SHP77 (cell line): Measurements from ENCODE around the gene NBPF1.
"Not testable (repeated sequence)": the region's sequence is repeated elsewhere in the genome, so short reads cannot be mapped to it uniquely, and the experiment has no call there.

Source experiments
- DNase-seq, 2 experiments: peaks; one replicate each; lab custom pipeline; 2025; lab: John Stamatoyannopoulos, UW

NBPF1 gene

DNA sequence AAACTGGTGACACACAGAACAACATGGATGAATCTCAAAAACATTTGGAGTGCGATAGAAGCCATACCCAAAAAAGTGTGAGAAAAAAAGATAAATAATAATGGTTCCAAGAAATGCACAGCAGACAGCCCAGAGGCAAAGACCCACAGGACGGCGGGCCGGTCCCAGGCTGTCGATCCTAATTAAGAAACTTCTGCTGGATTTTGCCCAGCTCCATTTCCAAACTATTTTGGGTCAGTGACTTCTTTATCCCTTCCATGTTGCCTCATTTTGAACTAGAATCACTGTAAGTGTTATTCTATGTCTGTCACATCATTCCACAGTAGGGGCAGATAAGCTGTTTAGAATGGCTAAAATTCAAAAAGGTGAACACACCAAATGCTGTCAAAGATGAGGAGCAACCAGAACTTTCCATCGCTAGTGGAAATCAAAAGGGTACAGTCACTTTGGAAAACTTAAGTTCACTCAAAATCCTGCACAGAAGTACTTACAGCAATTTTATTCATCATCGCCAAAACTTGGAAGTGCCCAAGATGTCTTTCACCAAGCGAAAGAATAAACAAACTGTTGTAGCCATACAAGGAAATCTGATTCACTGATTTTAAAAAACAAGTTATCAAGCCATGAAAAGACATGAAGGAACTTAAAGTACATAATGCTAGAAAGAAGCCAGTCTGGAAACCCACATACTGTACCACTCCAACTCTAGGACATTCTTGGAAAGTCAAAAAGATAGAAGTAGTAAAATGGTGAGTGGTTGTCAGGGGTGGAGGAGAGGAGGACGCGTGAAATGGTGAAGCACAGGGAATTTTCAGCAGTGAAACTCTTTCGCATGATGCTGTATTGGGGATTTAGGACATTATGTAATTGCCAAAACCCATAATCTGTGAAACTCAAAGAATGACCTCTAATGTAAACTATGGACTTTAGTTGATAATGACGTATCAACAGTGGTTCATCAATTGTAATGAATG, 7.5 kb downstream of the NBPF1 start:
- no peak for DNase-seq

DNA sequence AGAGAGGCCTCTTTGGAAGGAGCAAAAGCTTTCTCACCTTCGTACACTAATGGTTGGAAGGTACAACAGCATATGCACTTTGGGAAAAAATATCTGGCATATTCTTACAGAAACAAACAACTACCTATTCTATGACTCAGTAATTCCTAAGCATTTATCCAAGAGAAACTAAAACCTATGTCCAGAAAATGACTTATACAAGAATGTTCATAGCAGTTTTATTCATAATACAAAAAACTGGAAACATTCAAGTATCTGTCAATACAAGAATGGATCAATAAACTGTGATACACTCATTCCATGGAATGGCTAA, 8.2 kb downstream of the NBPF1 start:
- no peak for DNase-seq

DNA sequence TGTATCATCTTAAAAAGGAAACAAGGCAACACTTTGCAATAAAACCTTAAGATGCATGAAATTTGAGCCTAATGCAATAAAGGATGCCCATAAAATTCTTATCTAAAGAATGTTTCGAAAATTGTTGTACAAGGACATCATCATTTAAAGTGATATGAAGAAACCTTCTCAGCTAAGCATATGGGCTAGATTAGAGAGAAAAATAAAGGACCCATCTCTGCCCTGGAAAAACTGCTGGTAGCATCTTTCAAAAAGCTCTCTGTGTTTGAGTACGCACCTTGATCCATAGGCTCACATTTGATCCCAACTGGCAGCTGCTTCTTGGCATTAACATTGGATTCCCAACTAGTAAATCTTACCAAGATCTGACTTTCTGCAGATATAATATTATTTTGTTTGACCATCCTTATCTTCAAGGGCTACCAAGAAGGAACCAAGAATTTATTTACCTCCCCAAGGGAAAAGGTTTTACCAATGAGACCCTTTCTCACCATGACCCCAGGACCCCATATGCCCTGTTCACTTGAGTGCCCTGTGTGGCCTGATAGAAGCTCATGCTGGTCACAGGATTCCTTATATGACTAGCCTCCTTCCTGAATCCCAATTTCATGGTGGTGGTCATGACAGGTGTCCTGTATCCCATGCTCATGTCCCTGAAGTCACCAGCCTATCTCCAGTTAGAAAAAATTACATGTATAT, 8.7 kb downstream of the NBPF1 start:
- not testable (repeated sequence) for DNase-seq

DNA sequence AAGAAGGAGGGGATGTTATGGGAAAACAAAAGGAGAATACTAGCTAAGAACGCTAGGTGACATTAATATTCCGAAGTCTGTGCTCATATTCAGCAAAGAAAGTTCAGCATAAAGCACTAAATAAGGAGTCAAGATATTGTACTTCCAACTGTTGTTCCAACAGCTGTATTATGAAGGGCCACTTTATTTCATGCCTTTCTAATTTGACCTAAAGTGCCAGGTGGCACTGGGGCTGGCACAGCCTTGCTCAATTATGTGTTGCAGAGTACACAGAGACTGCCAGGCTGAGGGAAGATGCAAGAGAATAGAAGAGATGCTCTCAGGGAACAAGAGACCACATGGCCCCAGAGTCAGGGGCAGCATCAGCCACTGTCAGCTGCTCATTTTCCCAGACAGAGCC, 9.7 kb downstream of the NBPF1 start:
- DNase-seq = not testable (repeated sequence)

DNA sequence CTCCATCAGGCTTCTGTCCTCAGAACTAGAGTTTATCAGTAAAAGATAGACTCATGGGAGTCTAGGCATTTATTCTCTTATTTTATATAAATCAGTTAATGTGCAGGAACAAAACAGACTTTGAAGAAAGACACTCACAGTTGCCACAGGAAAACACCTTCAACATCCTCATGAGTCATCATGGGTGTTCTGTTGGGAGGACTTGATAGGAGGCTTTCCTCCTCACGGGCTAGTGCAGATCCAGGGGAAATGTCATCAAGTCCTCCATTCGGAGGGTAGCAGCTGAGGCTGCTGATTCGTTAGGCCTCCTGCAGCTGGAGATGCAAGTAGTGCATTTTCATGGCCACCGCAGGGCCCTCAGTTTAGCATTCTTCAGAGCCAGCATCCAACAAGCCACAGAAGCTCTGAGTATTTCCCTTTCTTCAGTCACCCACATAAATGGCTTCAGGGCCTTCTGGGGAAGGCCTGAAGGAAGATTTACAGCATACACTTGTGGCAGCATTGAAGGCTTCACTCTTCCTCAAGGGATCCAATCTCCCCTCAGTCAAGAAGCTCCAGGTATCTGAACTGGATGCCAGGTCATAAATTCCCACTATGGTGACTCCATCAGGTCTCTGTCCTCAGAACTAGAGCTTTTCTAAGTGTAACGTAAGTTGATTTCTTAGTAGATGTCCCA, 10.9 kb downstream of the NBPF1 start:
- DNase-seq = not testable (repeated sequence)

DNA sequence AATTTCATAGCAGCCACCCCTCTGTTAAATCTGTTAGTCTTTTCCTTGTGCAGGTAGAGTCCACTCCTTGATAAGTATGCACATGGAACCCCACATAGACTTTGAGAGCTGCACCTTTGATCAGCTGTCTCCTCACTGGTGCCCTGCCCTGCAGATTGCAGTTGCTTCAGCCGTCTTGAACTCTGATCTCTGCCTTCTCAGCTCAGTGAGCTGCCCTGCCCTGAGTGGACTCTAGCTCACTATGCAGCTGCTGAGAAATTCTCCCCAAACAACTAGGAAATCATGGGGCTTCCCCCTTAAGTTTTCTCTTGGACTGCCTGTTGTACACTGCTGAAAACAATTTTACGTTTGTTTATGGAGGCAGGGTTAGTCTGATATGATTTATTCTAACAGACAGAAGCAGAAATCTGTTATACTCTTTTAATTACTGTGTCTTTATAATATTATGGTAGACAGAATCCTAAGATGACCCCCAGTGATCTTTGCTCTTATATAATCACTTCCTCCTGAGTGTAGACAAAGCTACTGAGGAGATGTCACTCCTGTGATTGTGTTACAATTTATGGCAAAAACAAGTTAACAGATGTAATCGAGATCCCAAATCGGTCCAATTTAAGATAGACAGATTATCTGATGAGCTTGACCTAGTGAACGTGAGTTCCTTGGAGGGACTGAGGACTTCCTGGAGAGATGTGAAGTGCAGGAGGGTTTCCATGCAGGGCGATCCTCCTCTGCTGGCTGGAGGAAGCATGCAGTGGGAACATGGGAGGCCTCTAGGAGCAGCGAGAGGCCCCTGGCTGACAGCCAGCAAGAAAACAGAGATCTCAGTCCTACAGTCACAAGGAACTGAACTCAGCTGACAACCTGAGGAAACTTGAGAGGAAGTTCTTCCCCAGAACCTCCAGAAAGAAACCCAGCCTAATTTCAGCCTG, 12.2 kb downstream of the NBPF1 start:
- not testable (repeated sequence) for DNase-seq

DNA sequence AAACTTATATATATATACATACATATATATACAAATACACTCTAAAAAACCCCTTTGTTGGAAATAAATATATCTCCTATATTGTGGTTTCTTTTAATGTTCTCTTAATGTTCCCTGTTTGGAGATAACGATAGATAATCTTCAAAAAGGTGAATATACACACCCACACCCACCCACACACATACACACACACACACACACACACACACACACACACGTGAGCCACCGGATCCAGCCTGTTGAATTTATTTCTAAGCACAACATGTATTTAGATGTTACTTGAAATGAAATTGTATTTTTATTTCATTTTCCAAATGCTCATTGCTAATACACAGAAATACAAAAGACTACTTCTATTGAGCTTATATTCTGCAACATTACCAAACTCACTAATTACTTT, 14.0 kb downstream of the NBPF1 start:
- DNase-seq = not testable (repeated sequence)

DNA sequence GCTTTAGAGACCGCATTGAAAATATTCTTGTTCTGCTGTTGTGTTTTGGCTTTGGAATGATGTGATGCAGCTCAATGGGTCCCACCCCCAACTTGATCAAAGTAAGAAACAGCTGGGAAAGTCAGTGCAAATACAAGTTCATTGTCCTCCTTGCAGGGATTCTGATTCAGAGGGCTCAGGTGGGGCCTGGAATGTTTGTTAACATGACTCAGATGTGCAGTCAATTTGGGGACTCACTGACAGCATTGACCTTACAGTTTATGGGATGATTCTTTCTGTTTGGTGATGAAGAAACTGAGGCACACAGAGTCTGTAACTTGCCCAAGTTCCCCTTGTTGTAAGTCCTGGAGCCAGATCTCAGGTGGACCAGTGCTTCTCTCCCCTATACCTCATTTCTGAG, 18.1 kb downstream of the NBPF1 start:
- not testable (repeated sequence) for DNase-seq

DNA sequence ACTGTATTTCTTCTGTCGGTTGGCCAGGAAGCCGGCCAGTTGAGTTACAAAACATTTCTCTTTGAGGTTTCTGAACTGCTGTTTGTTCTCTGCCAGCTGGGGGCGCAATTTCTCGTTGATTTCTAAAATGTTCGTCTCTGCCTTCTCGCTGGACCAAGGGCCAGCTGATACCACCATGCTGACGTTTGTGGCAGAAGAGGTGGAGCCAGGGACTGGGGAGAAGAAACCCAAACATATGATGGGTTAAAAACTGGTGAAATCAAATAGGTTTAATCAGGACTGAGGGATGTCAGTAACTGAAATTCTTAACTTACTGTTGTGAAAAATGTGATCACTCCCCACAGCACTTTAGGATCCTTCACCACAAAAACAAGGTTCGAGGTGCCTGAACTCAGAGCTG, 21.5 kb downstream of the NBPF1 start:
- not testable (repeated sequence) for DNase-seq

DNA sequence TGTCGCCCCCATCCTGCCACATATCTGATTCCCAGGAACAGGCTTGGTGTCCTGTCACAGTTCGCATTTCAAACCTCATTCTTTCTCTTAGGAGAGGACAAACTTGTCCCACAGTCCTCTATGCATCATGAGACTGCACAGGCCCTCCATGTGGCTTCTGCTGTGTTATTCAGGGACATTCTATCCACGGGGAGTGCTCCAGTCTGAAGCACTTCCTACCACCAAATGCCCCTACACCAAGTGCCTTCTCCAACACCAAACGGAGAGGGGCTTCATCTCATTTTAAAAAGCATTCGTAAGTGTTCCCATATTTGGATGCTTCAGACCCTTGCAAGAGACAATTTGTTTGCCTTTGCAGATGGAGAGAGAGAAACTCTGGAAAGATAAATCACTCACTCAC, 25.3 kb downstream of the NBPF1 start:
- not testable (repeated sequence) for DNase-seq

DNA sequence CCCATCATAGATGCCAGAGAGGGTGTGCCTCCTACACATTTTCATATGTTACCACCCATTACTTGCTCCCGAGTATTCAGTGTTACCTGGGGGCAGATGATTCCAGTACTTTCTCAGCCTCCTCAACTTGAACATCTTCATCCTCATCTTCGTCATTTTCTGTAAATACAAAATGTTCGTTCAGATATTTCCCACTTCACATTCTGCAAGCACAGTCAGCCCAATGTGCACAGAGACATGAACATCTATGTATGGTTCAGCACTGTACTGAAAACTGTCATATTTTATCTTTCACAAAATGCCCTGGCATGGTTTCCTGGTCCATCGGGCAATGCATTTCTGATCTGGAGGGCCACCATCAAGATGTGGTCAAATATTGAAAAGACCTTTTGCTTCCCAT, 25.7 kb downstream of the NBPF1 start:
- not testable (repeated sequence) for DNase-seq

DNA sequence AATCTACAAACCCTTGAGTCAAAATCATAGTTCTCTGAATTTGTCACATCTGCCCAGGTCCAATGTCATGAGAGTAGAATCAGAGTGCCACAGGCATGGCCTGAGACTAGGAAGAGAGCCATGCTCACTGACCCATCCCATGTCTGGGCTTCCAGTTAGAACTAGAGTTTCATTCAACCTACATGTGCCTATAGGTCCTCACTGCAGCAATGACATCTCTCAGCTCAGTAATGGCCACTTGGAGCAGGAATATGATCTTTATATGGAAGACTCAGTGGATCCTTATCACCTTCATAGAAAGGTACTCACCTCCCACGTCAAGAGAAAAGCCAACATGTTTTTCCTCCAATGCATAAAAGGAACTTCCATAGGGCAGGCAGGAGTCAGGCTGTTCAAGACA, 48.0 kb downstream of the NBPF1 start:
- DNase-seq = not testable (repeated sequence)

DNA sequence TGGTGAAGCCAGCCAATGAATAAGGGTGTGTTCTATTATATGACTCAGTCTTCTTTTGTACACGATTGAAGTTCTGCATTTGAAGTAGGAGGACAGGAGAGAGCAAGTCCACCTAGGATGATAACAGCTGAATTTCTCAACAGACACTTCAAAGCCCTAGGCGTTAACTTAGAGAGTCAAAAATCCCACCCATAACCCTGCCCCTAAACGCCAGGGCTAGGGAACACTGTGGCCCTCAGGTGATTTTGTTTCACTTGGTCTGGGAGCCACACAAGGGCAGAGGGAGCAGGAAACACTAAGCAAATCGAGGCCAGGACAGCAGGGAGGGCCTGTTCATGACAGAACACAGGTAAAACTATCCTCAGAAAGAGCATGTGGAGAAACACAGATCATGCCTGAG, 52.3 kb downstream of the NBPF1 start:
- DNase-seq = not testable (repeated sequence)

DNA sequence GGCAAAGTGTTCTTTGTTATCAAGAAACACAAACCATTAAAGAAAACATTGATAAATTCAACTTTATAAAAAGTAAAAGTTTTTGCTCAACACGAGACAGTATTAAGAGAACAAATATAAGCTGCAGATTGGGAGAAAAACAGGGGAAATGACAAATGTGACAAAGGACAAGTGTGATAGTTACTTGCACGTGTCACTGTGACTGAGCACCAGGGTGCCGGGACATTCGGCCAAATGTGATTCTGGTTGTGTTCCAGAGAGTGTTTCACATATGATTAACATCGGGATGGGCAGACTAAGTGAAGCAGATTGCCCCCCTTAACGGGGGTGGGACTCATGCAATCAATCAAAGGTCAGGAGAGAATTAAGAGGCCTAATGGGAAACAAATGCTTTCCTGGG, 52.9 kb downstream of the NBPF1 start:
- DNase-seq = not testable (repeated sequence)

DNA sequence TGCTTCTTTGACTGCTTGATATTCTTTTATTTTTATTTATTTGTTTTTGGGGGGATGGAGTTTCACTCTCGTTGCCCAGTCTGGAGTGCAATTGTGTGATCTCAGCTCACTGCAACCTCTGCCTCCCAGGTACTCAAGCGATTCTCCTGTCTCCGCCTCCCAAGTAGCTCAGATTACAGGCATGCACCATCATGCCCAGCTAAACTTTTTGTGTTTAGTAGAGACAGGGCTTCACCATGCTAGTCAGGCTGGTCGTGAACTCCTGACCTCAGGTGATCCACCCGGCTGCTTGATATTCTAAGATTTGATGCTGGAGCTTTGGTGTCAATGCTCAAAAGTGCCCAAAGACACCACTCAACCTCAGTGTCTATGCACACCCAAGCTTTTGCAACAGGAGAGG, 53.7 kb downstream of the NBPF1 start:
- DNase-seq = not testable (repeated sequence)

DNA sequence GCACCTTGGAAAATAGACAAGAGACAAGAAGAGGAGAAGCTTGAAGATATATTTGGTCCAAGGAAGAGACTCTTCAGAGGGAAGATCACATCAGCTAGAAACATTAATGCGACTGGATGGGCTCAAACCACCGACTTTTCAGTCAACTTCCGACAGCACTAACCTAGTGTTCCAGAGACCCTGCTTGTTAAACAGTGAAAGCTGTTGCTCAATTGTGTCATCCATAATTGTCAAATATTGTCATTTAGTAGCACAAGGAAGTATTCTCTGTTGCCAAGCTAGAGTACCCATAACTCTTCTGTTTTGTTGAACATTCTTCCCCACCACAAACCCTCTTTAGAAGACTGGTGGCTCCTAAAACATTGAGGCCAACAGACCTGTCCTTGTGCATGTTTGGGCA, 56.3 kb downstream of the NBPF1 start:
- not testable (repeated sequence) for DNase-seq

DNA sequence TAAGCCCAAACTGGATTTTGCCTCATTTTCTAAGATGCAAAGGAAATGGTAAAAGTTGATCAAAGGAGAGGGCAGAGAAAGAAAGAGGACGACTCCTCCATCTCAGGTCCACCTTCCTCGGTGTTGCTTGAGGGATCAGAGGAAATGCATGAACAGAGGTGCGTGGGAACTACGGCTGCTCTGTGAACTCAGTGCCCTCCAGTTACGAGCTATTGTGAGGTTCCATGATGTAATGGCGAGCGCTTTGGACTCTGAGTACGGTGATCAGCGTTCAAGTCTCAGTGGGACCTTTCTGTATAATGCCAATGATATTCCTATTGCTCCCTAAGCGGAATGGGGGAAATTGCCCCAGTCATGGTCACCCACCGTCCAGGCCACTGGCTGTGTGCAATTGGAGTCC, 60.1 kb downstream of the NBPF1 start:
- not testable (repeated sequence) for DNase-seq

DNA sequence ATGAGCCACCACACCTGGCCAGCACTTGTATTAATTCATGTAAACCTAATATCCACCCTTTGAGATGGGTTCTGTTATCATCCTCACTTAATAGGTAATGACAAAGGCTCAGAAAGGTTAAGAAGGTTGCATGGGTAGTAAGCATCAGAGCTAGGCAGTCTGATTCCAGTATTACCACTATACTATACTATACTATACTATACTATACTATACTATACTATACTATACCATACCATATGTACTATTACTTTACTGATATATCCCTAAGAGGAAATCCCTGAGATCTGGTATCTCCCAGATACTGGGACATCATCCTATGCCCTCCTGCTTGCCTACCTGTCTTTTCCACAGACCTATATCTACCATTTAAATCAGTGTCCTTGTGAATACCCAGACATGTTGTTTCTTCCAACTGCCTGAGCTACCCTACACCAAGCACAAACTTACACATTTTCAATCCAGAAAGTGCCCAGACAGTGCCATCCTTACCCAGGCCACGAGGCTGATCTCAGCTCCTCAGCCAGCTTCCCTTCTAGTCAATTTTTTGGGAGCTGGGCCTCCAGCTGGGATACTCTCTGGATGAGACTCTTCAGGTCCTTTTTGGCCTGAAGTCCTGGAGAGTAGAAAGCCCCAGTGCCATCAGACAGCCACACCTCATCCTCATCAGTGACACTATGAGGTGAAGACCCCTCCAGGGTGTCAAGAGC, 63.0 kb downstream of the NBPF1 start:
- not testable (repeated sequence) for DNase-seq

DNA sequence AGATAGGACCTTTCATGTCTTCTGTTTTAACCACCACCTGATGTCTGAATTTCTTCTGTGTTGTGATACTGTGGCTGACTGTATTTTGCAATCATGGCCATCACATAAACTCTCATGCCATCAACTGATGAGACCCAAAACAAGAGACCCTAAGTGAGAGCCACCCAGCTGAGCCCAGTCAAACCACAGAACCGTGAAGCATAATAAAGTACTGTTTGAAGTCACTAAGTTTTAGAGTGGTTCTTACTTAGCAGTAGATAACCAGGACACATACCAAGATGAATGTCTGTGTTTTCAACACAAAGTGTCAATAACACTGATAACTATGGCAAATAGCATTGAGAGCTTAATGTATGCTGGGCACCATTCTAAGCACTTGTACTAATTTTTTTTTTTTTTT, 63.8 kb downstream of the NBPF1 start:
- not testable (repeated sequence) for DNase-seq

DNA sequence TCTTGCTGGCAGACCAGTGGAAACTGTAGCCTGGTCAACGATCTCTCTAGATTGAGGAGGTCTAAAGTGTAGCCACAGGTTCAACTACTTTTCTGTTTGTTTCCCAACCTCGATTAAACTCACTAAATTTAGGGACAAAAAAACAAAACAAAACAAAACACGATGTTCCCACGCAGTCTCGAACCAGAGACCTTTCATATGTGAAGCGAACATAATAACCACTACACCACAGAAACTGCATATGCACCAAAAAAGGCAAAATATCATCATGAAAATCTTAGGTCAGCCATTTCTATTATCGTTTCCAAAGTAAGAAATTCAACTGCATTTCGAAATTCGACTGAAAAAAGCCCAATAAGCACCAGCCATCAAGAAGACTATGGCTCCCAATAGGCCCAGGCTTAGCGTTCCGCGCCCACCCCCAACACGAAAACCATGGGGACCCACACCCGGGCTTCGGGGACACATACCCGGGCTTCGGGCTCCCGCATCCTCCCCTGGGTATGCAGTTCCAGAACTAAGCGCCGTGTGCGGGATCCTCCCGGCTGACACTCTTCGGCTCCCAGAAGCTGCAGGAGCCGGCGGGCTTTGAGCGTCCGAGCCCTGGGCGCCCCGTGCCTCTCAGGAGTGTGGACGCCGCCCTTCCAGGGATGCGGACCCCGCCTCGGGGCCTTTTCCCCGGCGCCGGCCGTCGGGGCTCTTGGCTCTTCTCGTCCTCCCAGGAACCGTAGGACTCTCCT, 65.7 kb downstream of the NBPF1 start:
- DNase-seq = not testable (repeated sequence)
